H9 (cell line): Measurements from ENCODE around the gene TSPAN1. TPM values are rescaled to one million over a fixed set of nuclear protein-coding genes. Genes with fewer than 3 reads are reported as not detected.

Experiments used
- DNase-seq: peaks from one replicate; pipeline ENCODE4 v3.0.0-alpha.2; 2017
- H2AFZ ChIP-seq: one replicate; pipeline ENCODE4 v1.6.1; 2013; ENCODE audit warnings: mild to moderate bottlenecking, low read length, control low read depth, moderate library complexity
- H2AK5ac ChIP-seq: 2 replicates; pipeline ENCODE4 v1.6.1; 2013; ENCODE audit warnings: low read length, control low read depth, mixed read lengths; ENCODE audit not compliant: insufficient read length
- H2BK120ac ChIP-seq: one replicate; pipeline ENCODE4 v1.6.1; 2013; ENCODE audit warnings: low read depth, mild to moderate bottlenecking, low read length, control low read depth, inconsistent platforms; ENCODE audit not compliant: poor library complexity, severe bottlenecking
- H2BK12ac ChIP-seq: 2 replicates; pipeline ENCODE4 v1.6.1; 2013; ENCODE audit warnings: low read length, control low read depth, mixed read lengths, low read depth; ENCODE audit not compliant: insufficient read length
- H2BK15ac ChIP-seq: 2 replicates; pipeline ENCODE4 v1.6.1; 2013; ENCODE audit warnings: low read depth, low read length, control low read depth
- H2BK20ac ChIP-seq: one replicate; pipeline ENCODE4 v1.6.1; 2013; ENCODE audit warnings: low read depth, mild to moderate bottlenecking, low read length, control low read depth, inconsistent platforms; ENCODE audit not compliant: poor library complexity, severe bottlenecking
- H2BK5ac ChIP-seq: 2 replicates; pipeline ENCODE4 v1.6.1; 2013; ENCODE audit warnings: low read length, control low read depth, mixed read lengths; ENCODE audit not compliant: insufficient read length
- H3K14ac ChIP-seq: 2 replicates; pipeline ENCODE4 v1.6.1; 2013; ENCODE audit warnings: low read length, control low read depth; ENCODE audit not compliant: insufficient read depth
- H3K18ac ChIP-seq: 2 replicates; pipeline ENCODE4 v1.6.1; 2013; ENCODE audit warnings: low read depth, mild to moderate bottlenecking, mixed read lengths, low read length, control low read depth; ENCODE audit not compliant: insufficient read length
- H3K23ac ChIP-seq: 2 replicates; pipeline ENCODE4 v1.6.1; 2013; ENCODE audit warnings: low read length, control low read depth, mixed read lengths, low read depth; ENCODE audit not compliant: insufficient read length
- H3K23me2 ChIP-seq: 2 replicates; pipeline ENCODE4 v1.6.1; 2013; ENCODE audit warnings: low read depth, mild to moderate bottlenecking, mixed read lengths, low read length, control low read depth; ENCODE audit not compliant: insufficient read length, poor library complexity, severe bottlenecking
- H3K27ac ChIP-seq: 2 replicates; pipeline ENCODE4 v1.5.1; 2013; ENCODE audit warnings: low read length, control low read depth, mixed read lengths, low read depth; ENCODE audit not compliant: insufficient read length
- H3K27me3 ChIP-seq: 2 replicates; pipeline ENCODE4 v1.6.1; 2013; ENCODE audit warnings: low read length, control low read depth, inconsistent platforms; ENCODE audit not compliant: insufficient read depth
- H3K4ac ChIP-seq: 2 replicates; pipeline ENCODE4 v1.6.1; 2013; ENCODE audit warnings: low read depth, mild to moderate bottlenecking, control low read depth, inconsistent platforms, low read length, moderate library complexity
- H3K4me1 ChIP-seq: 2 replicates; pipeline ENCODE4 v1.6.1; 2013; ENCODE audit warnings: low read length, control low read depth, inconsistent platforms; ENCODE audit not compliant: insufficient read depth
- H3K4me2 ChIP-seq: 2 replicates; pipeline ENCODE4 v1.6.1; 2013; ENCODE audit warnings: low read length, control low read depth, mixed read lengths; ENCODE audit not compliant: insufficient read length, insufficient read depth
- H3K56ac ChIP-seq: 2 replicates; pipeline ENCODE4 v1.6.1; 2013; ENCODE audit warnings: low read depth, mild to moderate bottlenecking, mixed read lengths, low read length, control low read depth; ENCODE audit not compliant: insufficient read length
- H3K79me1 ChIP-seq: 2 replicates; pipeline ENCODE4 v1.6.1; 2013; ENCODE audit warnings: low read depth, mild to moderate bottlenecking, moderate library complexity, low read length, control low read depth, inconsistent platforms; ENCODE audit not compliant: insufficient read depth, poor library complexity, severe bottlenecking
- H3K79me2 ChIP-seq: 2 replicates; pipeline ENCODE4 v1.6.1; 2013; ENCODE audit warnings: low read length, control low read depth, inconsistent platforms; ENCODE audit not compliant: insufficient read depth
- H3K9ac ChIP-seq: 2 replicates; pipeline ENCODE4 v1.6.1; 2013; ENCODE audit warnings: low read length, control low read depth, mixed read lengths; ENCODE audit not compliant: insufficient read length; ENCODE audit errors: extremely low read depth
- H3K9me3 ChIP-seq: one replicate; pipeline ENCODE4 v1.6.1; 2013; ENCODE audit warnings: low read depth, low read length, inconsistent platforms; ENCODE audit not compliant: control insufficient read depth
- H3T11ph ChIP-seq: one replicate; pipeline ENCODE4 v1.6.1; 2013; ENCODE audit warnings: mild to moderate bottlenecking, low read length, control low read depth, inconsistent platforms
- H4K20me1 ChIP-seq: one replicate; pipeline ENCODE4 v1.6.1; 2013; ENCODE audit not compliant: control insufficient read depth, insufficient read length, insufficient read depth
- H4K5ac ChIP-seq: 2 replicates; pipeline ENCODE4 v1.6.1; 2013; ENCODE audit warnings: low read depth, mild to moderate bottlenecking, mixed read lengths, low read length, control low read depth; ENCODE audit not compliant: insufficient read length
- H4K8ac ChIP-seq: replicated peaks from 2 replicates; pipeline ENCODE4 v1.6.1; 2013; ENCODE audit warnings: low read length, control low read depth, mixed read lengths, low read depth; ENCODE audit not compliant: insufficient read length
- H4K91ac ChIP-seq: 2 replicates; pipeline ENCODE4 v1.6.1; 2013; ENCODE audit warnings: low read depth, mild to moderate bottlenecking, moderate library complexity, mixed read lengths, low read length, control low read depth; ENCODE audit not compliant: insufficient read length
- H3K27ac Mint-ChIP-seq, 3 experiments: 2 replicates in 2 of 3; 3 replicates in 1 of 3; pipeline ENCODE4 v1.8.0; 2020 to 2021; ENCODE audit warnings: mixed read lengths in 3 of 3, mild to moderate bottlenecking in 1 of 3, moderate library complexity in 1 of 3
- H3K27me3 Mint-ChIP-seq: 2 replicates; pipeline ENCODE4 v1.8.0; 2021; ENCODE audit warnings: low read depth, mild to moderate bottlenecking, moderate library complexity, mixed read lengths
- H3K36me3 Mint-ChIP-seq, 3 experiments: 2 replicates in 2 of 3; 3 replicates in 1 of 3; pipeline ENCODE4 v1.8.0; 2020 to 2021; ENCODE audit warnings: low read depth in 3 of 3, mixed read lengths in 3 of 3; ENCODE audit not compliant: insufficient read depth in 1 of 3
- H3K4me1 Mint-ChIP-seq, 2 experiments: 2 replicates each; pipeline ENCODE4 v1.8.0; 2020; ENCODE audit warnings: mixed read lengths in 2 of 2
- H3K4me3 Mint-ChIP-seq, 2 experiments: 2 replicates in 1 of 2; 3 replicates in 1 of 2; pipeline ENCODE4 v1.8.0; 2020 to 2021; ENCODE audit warnings: mild to moderate bottlenecking in 2 of 2, mixed read lengths in 2 of 2, moderate library complexity in 1 of 2
- H3K9me3 Mint-ChIP-seq, 2 experiments: 2 replicates in 1 of 2; 3 replicates in 1 of 2; pipeline ENCODE4 v1.8.0; 2020; ENCODE audit warnings: mild to moderate bottlenecking in 2 of 2, mixed read lengths in 2 of 2, moderate library complexity in 1 of 2
- WGBS: extraction: QIAGEN DNeasy Blood & Tissue Kit; methylation state at CpG from one replicate; pipeline ENCODE4 v1.1.7; 2013; ENCODE audit warnings: missing lambda C conversion rate, low lambda C conversion rate, mixed read lengths; ENCODE audit not compliant: insufficient read length; ENCODE audit errors: extremely low coverage; 5-methylcytosine and 5-hydroxymethylcytosine counted together
- total RNA-seq: library from RNA; stranded (reverse); gene quantifications from 2 replicates; pipeline ENCODE4 v1.2.1, GENCODE V29; 2021
- TF ChIP-seq, protein P1 (sequence below): fragments of 200-600 bp; sonication (generic); conservative IDR thresholded peaks from 3 replicates; pipeline ENCODE4 v1.8.0; 2021; ENCODE audit warnings: antibody characterized with exemption, mild to moderate bottlenecking

TSPAN1 gene
- total RNA-seq, 1 experiment from 2014 or later, result not detected

- Histone ChIP-seq H2AFZ (no peak overlapping the region), H3K27ac (no peak overlapping the region), H3K79me2 (no peaks in the 10 kb centered on the region; the same call in 1 of the 2 replicates), H3K27me3 (no peaks in the 10 kb centered on the region), H3K23me2 (peaks cover 15% of the 10 kb centered on the region), H4K8ac (no peak overlapping the region), H3K9me3 (no peaks in the 10 kb centered on the region), H2AK5ac (no peak overlapping the region), H2BK120ac (no peak overlapping the region), H2BK5ac (no peak overlapping the region), H3K4me2 (peak overlapping the region; percentile 95), H4K5ac (no peak overlapping the region), H2BK12ac (no peak overlapping the region), H4K91ac (no peak overlapping the region), H3T11ph (no peak overlapping the region), H3K56ac (no peak overlapping the region), H3K18ac (no peak overlapping the region), H2BK20ac (no peak overlapping the region), H3K9ac (no peak overlapping the region), H3K23ac (no peak overlapping the region), H4K20me1 (no peaks in the 10 kb centered on the region), H2BK15ac (no peak overlapping the region), H3K4ac (no peak overlapping the region), H3K79me1 (no peaks in the 10 kb centered on the region), H3K14ac (no peak overlapping the region), H3K4me1 (peaks cover 4% of the 10 kb centered on the region; the same call in 1 of the 2 replicates)
- WGBS, result no CpG with 5 or more reads among the region's 5 CpGs
- TF ChIP-seq, protein P1, sequence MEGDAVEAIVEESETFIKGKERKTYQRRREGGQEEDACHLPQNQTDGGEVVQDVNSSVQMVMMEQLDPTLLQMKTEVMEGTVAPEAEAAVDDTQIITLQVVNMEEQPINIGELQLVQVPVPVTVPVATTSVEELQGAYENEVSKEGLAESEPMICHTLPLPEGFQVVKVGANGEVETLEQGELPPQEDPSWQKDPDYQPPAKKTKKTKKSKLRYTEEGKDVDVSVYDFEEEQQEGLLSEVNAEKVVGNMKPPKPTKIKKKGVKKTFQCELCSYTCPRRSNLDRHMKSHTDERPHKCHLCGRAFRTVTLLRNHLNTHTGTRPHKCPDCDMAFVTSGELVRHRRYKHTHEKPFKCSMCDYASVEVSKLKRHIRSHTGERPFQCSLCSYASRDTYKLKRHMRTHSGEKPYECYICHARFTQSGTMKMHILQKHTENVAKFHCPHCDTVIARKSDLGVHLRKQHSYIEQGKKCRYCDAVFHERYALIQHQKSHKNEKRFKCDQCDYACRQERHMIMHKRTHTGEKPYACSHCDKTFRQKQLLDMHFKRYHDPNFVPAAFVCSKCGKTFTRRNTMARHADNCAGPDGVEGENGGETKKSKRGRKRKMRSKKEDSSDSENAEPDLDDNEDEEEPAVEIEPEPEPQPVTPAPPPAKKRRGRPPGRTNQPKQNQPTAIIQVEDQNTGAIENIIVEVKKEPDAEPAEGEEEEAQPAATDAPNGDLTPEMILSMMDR, result no peak
- no peak overlapping the region for H3K27ac Mint-ChIP-seq
- H3K4me3 Mint-ChIP-seq, result peak overlapping the region; percentile 75 to 90
- H3K4me1 Mint-ChIP-seq, result peaks cover 26 to 31% of the 10 kb centered on the region in 2 experiments
- no peaks in the 10 kb centered on the region; a peak in 1 of 7 replicates for H3K36me3 Mint-ChIP-seq
- H3K27me3 Mint-ChIP-seq, result peaks cover 11% of the 10 kb centered on the region
- H3K9me3 Mint-ChIP-seq, result peaks cover 0 to 3% of the 10 kb centered on the region in 2 experiments; a peak in 1 of 5 replicates
- no peak for DNase-seq
Measured at GRCh38 chr1:46130606-46131005, 44.3 kb upstream of the TSPAN1 start.
